K562 (cell line): Measurements from ENCODE around the gene TSC1. TPM values are rescaled to one million over a fixed set of nuclear protein-coding genes. Genes with fewer than 3 reads are reported as not detected.

Experiments
- DMBX1 ChIP-seq: fragments of 250-450 bp; sonication (Bioruptor Pico); IDR thresholded peaks from 2 replicates; pipeline ENCODE4 v1.8.0; 2022; ENCODE audit warnings: inconsistent platforms, mild to moderate bottlenecking, moderate library complexity, borderline replicate concordance
- ESRRA ChIP-seq: fragments of 450-650 bp; IDR thresholded peaks from 2 replicates; pipeline ENCODE4 v1.6.1; 2014; ENCODE audit warnings: low read depth, mild to moderate bottlenecking, moderate library complexity, borderline replicate concordance
- ETV6 ChIP-seq, 3 experiments: fragments of 150-350 bp in 1 of 3; sonication (generic) in 1 of 3; formaldehyde crosslinking in 1 of 3; IDR thresholded peaks; 2 replicates each; pipeline versions ENCODE4 v1.6.1 to v1.8.0; 2014 to 2022; ENCODE audit warnings: borderline replicate concordance in 2 of 3, low read depth in 2 of 3, antibody characterized with exemption in 1 of 3, low read length in 1 of 3, mild to moderate bottlenecking in 1 of 3, missing genetic modification reagents in 1 of 3
- GTF2A2 ChIP-seq: IDR thresholded peaks from 2 replicates; pipeline ENCODE4 v1.6.1; 2016; ENCODE audit warnings: mild to moderate bottlenecking, missing genetic modification characterization, missing compliant biosample characterization
- HDAC1 ChIP-seq, 2 experiments: fragments of 450-650 bp; IDR thresholded peaks; 2 replicates each; pipeline ENCODE4 v1.6.1; 2016 to 2017; ENCODE audit warnings: inconsistent platforms in 1 of 2, mild to moderate bottlenecking in 1 of 2, moderate library complexity in 1 of 2
- HDAC6 ChIP-seq: IDR thresholded peaks from 2 replicates; pipeline ENCODE4 v1.6.1; 2012; ENCODE audit warnings: low read depth, mild to moderate bottlenecking, control low read depth, inconsistent platforms, low read length, moderate library complexity
- MBD2 ChIP-seq: sonication (generic); IDR thresholded peaks from 2 replicates; pipeline ENCODE4 v1.6.1; 2016; ENCODE audit warnings: low read depth, borderline replicate concordance
- MTA1 ChIP-seq: fragments of 450-650 bp; IDR thresholded peaks from 2 replicates; pipeline ENCODE4 v1.6.1; 2017; ENCODE audit warnings: borderline replicate concordance
- NCOA6 ChIP-seq: fragments of 450-650 bp; IDR thresholded peaks from 2 replicates; pipeline ENCODE4 v1.6.1; 2017; ENCODE audit warnings: mild to moderate bottlenecking
- NCOR1 ChIP-seq: fragments of 450-650 bp; IDR thresholded peaks from 2 replicates; pipeline ENCODE4 v1.6.1; 2016; ENCODE audit warnings: mild to moderate bottlenecking, moderate library complexity
- NFRKB ChIP-seq: fragments of 450-650 bp; IDR thresholded peaks from 2 replicates; pipeline ENCODE4 v1.6.1; 2016; ENCODE audit warnings: low read depth
- OTX1 ChIP-seq: fragments of 450-650 bp; formaldehyde crosslinking; IDR thresholded peaks from 2 replicates; pipeline ENCODE4 v1.4.0; 2022; ENCODE audit warnings: mild to moderate bottlenecking
- POLR3G ChIP-seq: IDR thresholded peaks from 2 replicates; pipeline ENCODE4 v1.6.1; 2011; ENCODE audit not compliant: insufficient read length, insufficient replicate concordance; ENCODE audit errors: extremely low read depth
- RCOR1 ChIP-seq, 2 experiments: IDR thresholded peaks; 2 replicates each; pipeline ENCODE4 v1.6.1; 2012; ENCODE audit warnings: low read depth in 2 of 2, low read length in 2 of 2, borderline replicate concordance in 1 of 2, improper control_type of control experiment in 1 of 2
- SMARCA4 ChIP-seq: fragments of 450-650 bp; IDR thresholded peaks from 2 replicates; pipeline ENCODE4 v1.6.1; 2016
- SMARCC2 ChIP-seq: fragments of 450-650 bp; IDR thresholded peaks from 2 replicates; pipeline ENCODE4 v1.6.1; 2017; ENCODE audit warnings: antibody characterized with exemption, moderate library complexity, mild to moderate bottlenecking, low read depth
- TEAD4 ChIP-seq, 2 experiments: sonication (generic) in 1 of 2; formaldehyde crosslinking in 1 of 2; IDR thresholded peaks; 2 replicates each; pipeline versions ENCODE4 v1.6.1 to v1.8.0; 2012 to 2022; ENCODE audit warnings: borderline replicate concordance in 1 of 2, inconsistent platforms in 1 of 2, low read length in 1 of 2, mild to moderate bottlenecking in 1 of 2, missing genetic modification reagents in 1 of 2
- ZBTB7A ChIP-seq: IDR thresholded peaks from 2 replicates; pipeline ENCODE4 v1.6.1; 2011; ENCODE audit warnings: low read depth, mild to moderate bottlenecking, low read length, moderate library complexity, borderline replicate concordance; ENCODE audit not compliant: control insufficient read depth
- ZNF146 ChIP-seq: IDR thresholded peaks from one replicate; pipeline ENCODE4 v1.6.1; 2018; ENCODE audit warnings: missing compliant biosample characterization; ENCODE audit not compliant: unreplicated experiment
- ZNF354B ChIP-seq: fragments of 250-450 bp; sonication (Bioruptor Pico); IDR thresholded peaks from 2 replicates; pipeline ENCODE4 v1.4.0; 2020
- ZNF395 ChIP-seq: fragments of 200-800 bp; sonication (Bioruptor generic); IDR thresholded peaks from 2 replicates; pipeline ENCODE4 v1.6.1; 2017; ENCODE audit warnings: missing genetic modification characterization, missing compliant biosample characterization
- ZNF77 ChIP-seq: fragments of 250-450 bp; sonication (Bioruptor Pico); IDR thresholded peaks from 2 replicates; pipeline ENCODE4 v1.5.0; 2020
- polyA plus RNA-seq, 8 experiments: library from polyadenylated mRNA; depleted of rRNA in 4 of 8; stranded (reverse) in 5 of 8; unstranded in 3 of 8; fragments of >200 nt; fragmentation: Nextera tagmentation in 2 of 8; fragmentation: Illumina TruSeq in 1 of 8; extraction: Ambion mirVana in 2 of 8; extraction: Trizol in 1 of 8; gene quantifications; 2 replicates each; pipeline versions ENCODE4 v1.2.1 to v1.2.3, GENCODE V29; 2011 to 2014; ENCODE audit warnings: inconsistent platforms in 1 of 8, missing spikeins in 1 of 8
- total RNA-seq, 7 experiments: library from RNA; depleted of rRNA in 6 of 7; stranded (reverse); fragments of >200 nt in 6 of 7; fragmentation: Illumina TruSeq in 2 of 7; extraction: Trizol in 2 of 7; gene quantifications; 2 replicates each; pipeline versions ENCODE4 v1.2.1 to v1.2.3, GENCODE V29; 2011 to 2021; ENCODE audit warnings: low replicate concordance in 1 of 7
- TF ChIP-seq, protein P1 (sequence below), 2 experiments: fragments of 250-450 bp in 1 of 2; fragments of 450-650 bp in 1 of 2; sonication (Bioruptor Pico) in 1 of 2; IDR thresholded peaks; 2 replicates each; pipeline versions ENCODE4 v1.6.1 to v1.8.0; 2016 to 2021; ENCODE audit warnings: mild to moderate bottlenecking in 2 of 2, moderate library complexity in 2 of 2, missing compliant biosample characterization in 1 of 2, missing genetic modification characterization in 1 of 2
- TF ChIP-seq, protein P2 (sequence below): sonication (generic); formaldehyde crosslinking; IDR thresholded peaks from 2 replicates; pipeline ENCODE4 v1.9.0; 2022; ENCODE audit warnings: mild to moderate bottlenecking, missing genetic modification reagents

TSC1 gene
- total and polyA plus RNA-seq, 9 of the 15 experiments (the other 6 are each of a cell fraction or from before 2014, with no cell fraction given): 6.9 to 37.6 (median 18.6) TPM

DNA sequence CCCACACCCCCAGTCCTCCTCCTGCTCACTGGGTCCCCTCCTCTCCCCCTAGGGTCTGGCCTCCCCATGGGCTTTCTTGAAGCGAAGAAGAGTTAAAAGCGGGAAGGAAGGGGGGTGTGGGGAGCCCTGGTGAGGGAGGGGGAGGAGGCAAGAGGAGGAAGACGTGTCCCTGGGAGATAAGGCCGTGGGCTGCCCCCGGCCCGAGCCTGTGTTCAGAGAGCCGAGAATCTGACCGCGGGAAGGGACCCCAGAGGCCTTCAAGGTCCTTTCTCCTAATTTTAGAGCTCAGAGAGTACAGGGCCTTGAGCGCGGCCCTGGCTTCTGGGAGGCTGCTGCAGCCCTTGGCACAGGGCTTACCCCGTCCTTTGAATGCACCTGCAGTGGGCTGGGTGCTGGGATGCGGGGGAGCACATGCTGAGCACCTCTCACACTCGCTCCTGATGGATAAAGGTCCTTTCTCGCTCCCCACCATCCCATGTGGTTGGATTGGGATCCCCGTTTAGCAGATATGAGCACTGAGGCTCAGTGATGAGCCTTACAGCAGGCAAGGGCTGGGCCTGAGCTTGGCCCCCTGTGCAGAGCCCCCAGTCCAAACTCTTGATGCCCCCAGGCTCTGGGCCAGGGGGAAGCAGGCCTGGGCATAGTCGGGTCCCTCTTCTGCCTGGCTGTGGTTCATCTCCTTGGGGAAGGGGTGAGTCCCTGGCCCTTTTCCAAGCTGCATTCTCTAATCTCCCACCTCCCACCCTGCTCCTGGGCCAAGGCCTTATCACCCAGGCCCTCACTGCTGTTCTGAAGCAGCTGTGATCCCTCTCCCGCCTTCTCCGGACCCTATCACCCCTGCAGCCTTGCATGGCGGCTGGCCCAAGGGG is 40.0 kb upstream of the TSC1 start (continued):
- TF ChIP-seq SMARCC2 (0 out of 2 replicates have a peak, but pooled peaks have one; percentile 47), DMBX1 (CRISPR knock-in tag) (peak; percentile 55; the same call in 1 of the 2 replicates), SMARCA4 (peak; percentile 77), TEAD4 (IDR thresholded peaks at IDR 0.05; ENCODE audit: low read length) (peak; percentile 95), TEAD4 (CRISPR knock-in tag; IDR thresholded peaks at IDR 0.05; ENCODE audit: borderline replicate concordance) (no peak), ZNF395 (CRISPR knock-in tag) (no peak; the same call in 1 of the 2 replicates), ZNF77 (CRISPR knock-in tag) (0 out of 2 replicates have a peak, but pooled peaks have one; percentile 15), NFRKB (0 out of 2 replicates have a peak, but pooled peaks have one; percentile 26), RCOR1 (IDR thresholded peaks at IDR 0.05; ENCODE audit: borderline replicate concordance in 1 of 2, low read depth in 2 of 2, low read length in 2 of 2) (peak; percentile 46 to 80; a peak in 2 of 4 replicates), GTF2A2 (tag) (no peak), POLR3G (no peak), OTX1 (CRISPR knock-in tag) (0 out of 2 replicates have a peak, but pooled peaks have one; percentile 5), MTA1 (peak; percentile 58; the same call in 1 of the 2 replicates), ZNF146 (no peak), ZNF354B (CRISPR knock-in tag) (no peak), NCOA6 (no peak), ETV6 (IDR thresholded peaks at IDR 0.05; ENCODE audit: borderline replicate concordance in 1 of 2, low read depth in 2 of 2, low read length in 1 of 2) (no peak), ETV6 (CRISPR knock-in tag; IDR thresholded peaks at IDR 0.05; ENCODE audit: borderline replicate concordance) (no peak), MBD2 (peak; percentile 75), ESRRA (peak; percentile 50), NCOR1 (no peak), HDAC6 (no peak), HDAC1 (IDR thresholded peaks at IDR 0.05) (peak in 1 of 2 experiments; percentile 66; a peak in 2 of 4 replicates), ZBTB7A (peak; percentile 96)
- TF ChIP-seq, protein P1, sequence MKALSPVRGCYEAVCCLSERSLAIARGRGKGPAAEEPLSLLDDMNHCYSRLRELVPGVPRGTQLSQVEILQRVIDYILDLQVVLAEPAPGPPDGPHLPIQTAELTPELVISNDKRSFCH (CRISPR knock-in tag; IDR thresholded peaks at IDR 0.05): no peak
- TF ChIP-seq, protein P1 (tag; IDR thresholded peaks at IDR 0.05): peak; percentile 58; the same call in 1 of the 2 replicates
- TF ChIP-seq, protein P2, sequence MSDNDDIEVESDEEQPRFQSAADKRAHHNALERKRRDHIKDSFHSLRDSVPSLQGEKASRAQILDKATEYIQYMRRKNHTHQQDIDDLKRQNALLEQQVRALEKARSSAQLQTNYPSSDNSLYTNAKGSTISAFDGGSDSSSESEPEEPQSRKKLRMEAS (CRISPR knock-in tag): peak; percentile 41; the same call in 1 of the 2 replicates
